Nephron progenitor cell (in vitro differentiated cells): ENCODE data around the gene GLP1R.

Source experiments
- DNase-seq: peaks from one replicate; pipeline ENCODE4 v3.0.0; 2021
- H3K27ac Mint-ChIP-seq: 2 replicates; pipeline ENCODE4 v1.8.0; 2021; ENCODE audit warnings: mild to moderate bottlenecking, moderate library complexity, mixed read lengths
- H3K27me3 Mint-ChIP-seq: 2 replicates; pipeline ENCODE4 v1.8.0; 2021; ENCODE audit warnings: mild to moderate bottlenecking, low read depth, mixed read lengths; ENCODE audit not compliant: poor library complexity
- H3K36me3 Mint-ChIP-seq: 2 replicates; pipeline ENCODE4 v1.8.0; 2021; ENCODE audit warnings: low read depth, mixed read lengths
- H3K4me1 Mint-ChIP-seq: 2 replicates; pipeline ENCODE4 v1.8.0; 2021; ENCODE audit warnings: mixed read lengths
- H3K4me3 Mint-ChIP-seq: 2 replicates; pipeline ENCODE4 v1.8.0; 2021; ENCODE audit warnings: mild to moderate bottlenecking, moderate library complexity, mixed read lengths
- H3K9me3 Mint-ChIP-seq: 2 replicates; pipeline ENCODE4 v1.8.0; 2021; ENCODE audit warnings: mild to moderate bottlenecking, moderate library complexity, mixed read lengths
- CTCF ChIP-seq: fragments of 200-600 bp; sonication (generic); IDR thresholded peaks from 2 replicates; pipeline ENCODE4 v1.5.0; 2021; ENCODE audit warnings: antibody characterized with exemption

The GLP1R gene

GRCh38 chr6:39056681-39057080, 8.1 kb downstream of the GLP1R start:
- no peak for TF ChIP-seq CTCF
- peaks cover 43% of the 10 kb centered on the region for H3K4me1 Mint-ChIP-seq
- H3K27me3 Mint-ChIP-seq = peaks cover 47% of the 10 kb centered on the region
- no peak for DNase-seq
- H3K4me3 Mint-ChIP-seq = no peak overlapping the region
- H3K9me3 Mint-ChIP-seq = no peaks in the 10 kb centered on the region
- H3K36me3 Mint-ChIP-seq = no peaks in the 10 kb centered on the region
- no peak overlapping the region for H3K27ac Mint-ChIP-seq

- Mint-ChIP-seq H3K4me1 (peaks cover 43% of the 10 kb centered on the region), H3K36me3 (no peaks in the 10 kb centered on the region), H3K27me3 (peaks cover 44% of the 10 kb centered on the region), H3K27ac (no peak overlapping the region), H3K4me3 (no peak overlapping the region), H3K9me3 (no peaks in the 10 kb centered on the region)
- DNase-seq = no peak
- TF ChIP-seq CTCF = no peak
Measured at GRCh38 chr6:39057251-39058155, 8.9 kb downstream of the GLP1R start.

GRCh38 chr6:39058471-39059147, 10.0 kb downstream of the GLP1R start:
- H3K27ac Mint-ChIP-seq = no peak overlapping the region
- no peaks in the 10 kb centered on the region for H3K36me3 Mint-ChIP-seq
- no peaks in the 10 kb centered on the region for H3K9me3 Mint-ChIP-seq
- TF ChIP-seq CTCF = no peak
- no peak overlapping the region for H3K4me3 Mint-ChIP-seq
- H3K27me3 Mint-ChIP-seq = peaks cover 37% of the 10 kb centered on the region
- peaks cover 41% of the 10 kb centered on the region for H3K4me1 Mint-ChIP-seq
- no peak for DNase-seq

GRCh38 chr6:39059496-39060310, 11.1 kb downstream of the GLP1R start:
- no peak for TF ChIP-seq CTCF
- no peak overlapping the region for H3K27ac Mint-ChIP-seq
- no peak overlapping the region for H3K4me3 Mint-ChIP-seq
- no peak for DNase-seq
- H3K27me3 Mint-ChIP-seq = peaks cover 36% of the 10 kb centered on the region
- H3K36me3 Mint-ChIP-seq = no peaks in the 10 kb centered on the region
- H3K4me1 Mint-ChIP-seq = peaks cover 31% of the 10 kb centered on the region
- no peaks in the 10 kb centered on the region for H3K9me3 Mint-ChIP-seq

GRCh38 chr6:39060467-39061160, 12.0 kb downstream of the GLP1R start:
- Mint-ChIP-seq H3K27ac (no peak overlapping the region), H3K4me1 (peaks cover 30% of the 10 kb centered on the region), H3K36me3 (no peaks in the 10 kb centered on the region), H3K4me3 (no peak overlapping the region), H3K27me3 (peaks cover 35% of the 10 kb centered on the region), H3K9me3 (no peaks in the 10 kb centered on the region)
- no peak for TF ChIP-seq CTCF
- DNase-seq = no peak
